Muscle layer of colon (tissue), 2 donors: Measurements from ENCODE around the gene CTSO.

Source experiments
- H3K27ac ChIP-seq: one replicate; pipeline ENCODE4 v1.7.0; 2013; ENCODE audit warnings: low read depth, mild to moderate bottlenecking, low read length, moderate library complexity
- H3K27me3 ChIP-seq, 2 donors: one replicate each; pipeline ENCODE4 v1.7.0; 2013; ENCODE audit warnings: low read length in 2 of 2, mild to moderate bottlenecking in 2 of 2; ENCODE audit not compliant: insufficient read depth in 2 of 2, control insufficient read depth in 1 of 2
- H3K36me3 ChIP-seq: one replicate; pipeline ENCODE4 v1.7.0; 2013; ENCODE audit warnings: mild to moderate bottlenecking, low read length; ENCODE audit not compliant: insufficient read depth
- H3K4me1 ChIP-seq: one replicate; pipeline ENCODE4 v1.7.0; 2013; ENCODE audit warnings: mild to moderate bottlenecking, low read length; ENCODE audit not compliant: insufficient read depth
- H3K4me3 ChIP-seq, 2 donors: one replicate each; pipeline ENCODE4 v1.7.0; 2013; ENCODE audit warnings: low read length in 2 of 2, low read depth in 1 of 2, mild to moderate bottlenecking in 1 of 2, moderate library complexity in 1 of 2
- H3K9ac ChIP-seq: one replicate; pipeline ENCODE4 v1.7.0; 2013; ENCODE audit warnings: low read length
- H3K9me3 ChIP-seq: one replicate; pipeline ENCODE4 v1.7.0; 2013; ENCODE audit warnings: mild to moderate bottlenecking, low read length
- donor health status: abdominal sarcoma.
- donor health status: Adenocarcinoma of cecum.

Gene CTSO

GRCh38 chr4:155972098-155972497 lies 18.4 kb upstream of the CTSO start:
- Histone ChIP-seq H3K4me3 (no peak overlapping the region), H3K9ac (no peak overlapping the region), H3K9me3 (no peaks in the 10 kb centered on the region), H3K4me1 (peaks cover 12% of the 10 kb centered on the region), H3K36me3 (no peaks in the 10 kb centered on the region), H3K27me3 (no peaks in the 10 kb centered on the region), H3K27ac (no peak overlapping the region)

GRCh38 chr4:155966731-155967395 lies 13.2 kb upstream of the CTSO start:
- peaks cover 8% of the 10 kb centered on the region for H3K4me1 ChIP-seq
- H3K4me3 ChIP-seq, result no peak overlapping the region
- H3K27ac ChIP-seq, result no peak overlapping the region
- H3K27me3 ChIP-seq, result no peaks in the 10 kb centered on the region
- no peaks in the 10 kb centered on the region for H3K9me3 ChIP-seq
- H3K9ac ChIP-seq, result no peak overlapping the region
- H3K36me3 ChIP-seq, result no peaks in the 10 kb centered on the region

- Histone ChIP-seq H3K9ac (no peak overlapping the region), H3K27ac (no peak overlapping the region), H3K9me3 (no peaks in the 10 kb centered on the region), H3K4me1 (peaks cover 10% of the 10 kb centered on the region), H3K27me3 (no peaks in the 10 kb centered on the region), H3K4me3 (no peak overlapping the region), H3K36me3 (no peaks in the 10 kb centered on the region)
These were observed 12.5 kb upstream of the CTSO start for GRCh38 chr4:155966171-155966570.

GRCh38 chr4:155964016-155964891 lies 10.6 kb upstream of the CTSO start:
- Histone ChIP-seq H3K27me3 (no peaks in the 10 kb centered on the region), H3K27ac (no peak overlapping the region), H3K4me1 (peaks cover 20% of the 10 kb centered on the region), H3K4me3 (no peak overlapping the region), H3K36me3 (no peaks in the 10 kb centered on the region), H3K9ac (no peak overlapping the region), H3K9me3 (no peaks in the 10 kb centered on the region)

- H3K27ac ChIP-seq, result no peak overlapping the region
- H3K9ac ChIP-seq, result no peak overlapping the region
- H3K9me3 ChIP-seq, result no peaks in the 10 kb centered on the region
- H3K36me3 ChIP-seq, result no peaks in the 10 kb centered on the region
- peaks cover 20% of the 10 kb centered on the region for H3K4me1 ChIP-seq
- no peaks in the 10 kb centered on the region for H3K27me3 ChIP-seq
- no peak overlapping the region for H3K4me3 ChIP-seq
These were observed 9.1 kb upstream of the CTSO start for GRCh38 chr4:155962767-155963166.

- H3K27me3 ChIP-seq, result no peaks in the 10 kb centered on the region
- H3K4me3 ChIP-seq, result no peak overlapping the region
- H3K36me3 ChIP-seq, result no peaks in the 10 kb centered on the region
- no peaks in the 10 kb centered on the region for H3K9me3 ChIP-seq
- H3K27ac ChIP-seq, result no peak overlapping the region
- H3K4me1 ChIP-seq, result peaks cover 15% of the 10 kb centered on the region
- no peak overlapping the region for H3K9ac ChIP-seq
These were observed 7.9 kb upstream of the CTSO start for GRCh38 chr4:155961575-155961974.

GRCh38 chr4:155960522-155960921 lies 6.9 kb upstream of the CTSO start:
- H3K9me3 ChIP-seq, result no peaks in the 10 kb centered on the region
- H3K4me1 ChIP-seq, result peaks cover 12% of the 10 kb centered on the region

GRCh38 chr4:155959417-155959816 lies 5.8 kb upstream of the CTSO start:
- no peaks in the 10 kb centered on the region for H3K36me3 ChIP-seq
- peaks cover 19% of the 10 kb centered on the region for H3K4me1 ChIP-seq
- H3K9me3 ChIP-seq, result no peaks in the 10 kb centered on the region
- H3K4me3 ChIP-seq, result no peak overlapping the region
- H3K27ac ChIP-seq, result no peak overlapping the region
- H3K9ac ChIP-seq, result no peak overlapping the region
- H3K27me3 ChIP-seq, result no peaks in the 10 kb centered on the region

More at GRCh38 chr4:155960522-155960921, 6.9 kb upstream of the CTSO start:
- Histone ChIP-seq H3K4me3 (no peak overlapping the region), H3K36me3 (no peaks in the 10 kb centered on the region), H3K27me3 (no peaks in the 10 kb centered on the region), H3K9ac (no peak overlapping the region), H3K27ac (no peak overlapping the region)

GRCh38 chr4:155956461-155956860 lies 2.8 kb upstream of the CTSO start:
- Histone ChIP-seq H3K36me3 (no peaks in the 10 kb centered on the region), H3K4me1 (peaks cover 28% of the 10 kb centered on the region), H3K9ac (no peak overlapping the region), H3K4me3 (no peak overlapping the region), H3K9me3 (no peaks in the 10 kb centered on the region), H3K27me3 (no peaks in the 10 kb centered on the region), H3K27ac (no peak overlapping the region)

GRCh38 chr4:155954939-155955338 lies 1.3 kb upstream of the CTSO start:
- no peaks in the 10 kb centered on the region for H3K27me3 ChIP-seq
- no peak overlapping the region for H3K9ac ChIP-seq
- no peaks in the 10 kb centered on the region for H3K36me3 ChIP-seq
- H3K4me1 ChIP-seq, result peaks cover 16% of the 10 kb centered on the region
- H3K4me3 ChIP-seq, result no peak overlapping the region
- no peak overlapping the region for H3K27ac ChIP-seq
- no peaks in the 10 kb centered on the region for H3K9me3 ChIP-seq

- H3K9me3 ChIP-seq, result no peaks in the 10 kb centered on the region
- H3K27ac ChIP-seq, result peak overlapping the region; percentile 96
- H3K9ac ChIP-seq, result peak overlapping the region; percentile 84
These were observed 536 bp upstream of the CTSO start for GRCh38 chr4:155954118-155954685.

More at GRCh38 chr4:155954118-155954685, 536 bp upstream of the CTSO start:
- peak overlapping the region; percentile 63 to 90 for H3K4me3 ChIP-seq
- no peaks in the 10 kb centered on the region for H3K27me3 ChIP-seq
- peaks cover 16% of the 10 kb centered on the region for H3K4me1 ChIP-seq
- H3K36me3 ChIP-seq, result no peaks in the 10 kb centered on the region
